HEK293 (cell line): ENCODE results near the gene HOXA10.
A peak's percentile ranks its signal among the peaks of the same experiment; 100 is the strongest.

Experiments used
- CTCF ChIA-PET: fragments of 350-600 bp; formaldehyde crosslinking; extraction: SDS; loops from one replicate; lab custom pipeline; 2021; ENCODE audit warnings: antibody characterized with exemption; lab: Yijun Ruan, JAX
- POLR2A ChIA-PET: fragments of 300-600 bp; formaldehyde crosslinking; extraction: SDS; loops from one replicate; lab custom pipeline; 2020; ENCODE audit warnings: antibody characterized with exemption, inconsistent platforms; lab: Yijun Ruan, JAX
- H3K27ac ChIP-seq: fragments of 200-500 bp; sonication (Bioruptor generic); 2 replicates; pipeline ENCODE4 v1.5.1; 2014; ENCODE audit warnings: low read depth, low read length, control low read depth, inconsistent platforms; ENCODE audit errors: extremely low read depth
- H3K36me3 ChIP-seq, 2 experiments: fragments of 200-500 bp in 1 of 2; sonication (Bioruptor generic) in 1 of 2; 1 replicate in 1 of 2; 2 replicates in 1 of 2; pipeline ENCODE4 v1.5.1; 2014 to 2017; ENCODE audit warnings: inconsistent platforms in 2 of 2, low read length in 2 of 2; ENCODE audit not compliant: control insufficient read depth in 2 of 2, insufficient read depth in 1 of 2
- H3K4me1 ChIP-seq: fragments of 200-500 bp; sonication (Bioruptor generic); 2 replicates; pipeline ENCODE4 v1.5.1; 2014; ENCODE audit warnings: mild to moderate bottlenecking, low read length, inconsistent platforms; ENCODE audit not compliant: control insufficient read depth, insufficient read depth
- H3K4me3 ChIP-seq: 2 replicates; pipeline ENCODE4 v1.5.1; 2011; ENCODE audit warnings: low read depth, mild to moderate bottlenecking, control low read depth, low read length, moderate library complexity
- H3K9me3 ChIP-seq: fragments of 200-500 bp; sonication (Bioruptor generic); 2 replicates; pipeline ENCODE4 v1.5.1; 2014; ENCODE audit warnings: low read depth, low read length, inconsistent platforms; ENCODE audit not compliant: control insufficient read depth, insufficient read depth
- EGR2 ChIP-seq: fragments of 450-650 bp; formaldehyde crosslinking; IDR thresholded peaks from 2 replicates; pipeline ENCODE4 v1.5.1; 2016; ENCODE audit warnings: low read depth, missing biosample characterization, missing genetic modification characterization
- HOXC10 ChIP-seq: sonication (generic); formaldehyde crosslinking; IDR thresholded peaks from 2 replicates; pipeline ENCODE4 v1.8.1; 2023; ENCODE audit warnings: mild to moderate bottlenecking, missing genetic modification reagents
- PRDM4 ChIP-seq: fragments of 450-650 bp; formaldehyde crosslinking; IDR thresholded peaks from 2 replicates; pipeline ENCODE4 v1.5.1; 2017; ENCODE audit warnings: missing biosample characterization, missing genetic modification characterization
- REPIN1 ChIP-seq: fragments of 450-650 bp; formaldehyde crosslinking; IDR thresholded peaks from 2 replicates; pipeline ENCODE4 v1.5.1; 2017; ENCODE audit warnings: missing biosample characterization, missing genetic modification characterization, low read depth
- SALL2 ChIP-seq: fragments of 450-650 bp; formaldehyde crosslinking; IDR thresholded peaks from 2 replicates; pipeline ENCODE4 v1.5.0; 2017; ENCODE audit warnings: missing biosample characterization, mild to moderate bottlenecking, missing genetic modification characterization, borderline replicate concordance
- TCF7L2 ChIP-seq: IDR thresholded peaks from 2 replicates; pipeline ENCODE4 v1.6.1; 2011; ENCODE audit warnings: low read depth, mild to moderate bottlenecking, inconsistent platforms, low read length, moderate library complexity, borderline replicate concordance
- ZFHX2 ChIP-seq: fragments of 450-650 bp; formaldehyde crosslinking; conservative IDR thresholded peaks from 2 replicates; pipeline ENCODE4 v1.5.1; 2016; ENCODE audit warnings: missing biosample characterization, missing genetic modification characterization
- ZNF140 ChIP-seq: fragments of 450-650 bp; formaldehyde crosslinking; IDR thresholded peaks from 2 replicates; pipeline ENCODE4 v1.5.1; 2016; ENCODE audit warnings: missing biosample characterization, missing genetic modification characterization
- ZNF148 ChIP-seq: fragments of 450-650 bp; formaldehyde crosslinking; IDR thresholded peaks from 2 replicates; pipeline ENCODE4 v1.5.0; 2017; ENCODE audit warnings: missing biosample characterization, missing genetic modification characterization, borderline replicate concordance
- ZNF292 ChIP-seq: fragments of 450-650 bp; formaldehyde crosslinking; IDR thresholded peaks from 2 replicates; pipeline ENCODE4 v1.5.1; 2016; ENCODE audit warnings: low read depth, missing biosample characterization, missing genetic modification characterization, borderline replicate concordance
- ZNF335 ChIP-seq: fragments of 450-650 bp; formaldehyde crosslinking; conservative IDR thresholded peaks from 2 replicates; pipeline ENCODE4 v1.5.1; 2016; ENCODE audit warnings: missing biosample characterization, missing genetic modification characterization
- ZNF48 ChIP-seq: fragments of 450-650 bp; formaldehyde crosslinking; IDR thresholded peaks from 2 replicates; pipeline ENCODE4 v1.5.1; 2016; ENCODE audit warnings: missing biosample characterization, missing genetic modification characterization
- ZNF548 ChIP-seq: fragments of 450-650 bp; formaldehyde crosslinking; IDR thresholded peaks from 2 replicates; pipeline ENCODE4 v1.5.1; 2016; ENCODE audit warnings: missing biosample characterization, missing genetic modification characterization
- ZNF654 ChIP-seq: fragments of 450-650 bp; formaldehyde crosslinking; IDR thresholded peaks from 2 replicates; pipeline ENCODE4 v1.5.1; 2016; ENCODE audit warnings: low read depth, missing biosample characterization, missing genetic modification characterization
- TF ChIP-seq, protein P1 (sequence below): fragments of 450-650 bp; IDR thresholded peaks from 2 replicates; pipeline ENCODE4 v1.5.1; 2018; ENCODE audit warnings: missing biosample characterization, mild to moderate bottlenecking, missing genetic modification characterization

The HOXA10 gene

DNA sequence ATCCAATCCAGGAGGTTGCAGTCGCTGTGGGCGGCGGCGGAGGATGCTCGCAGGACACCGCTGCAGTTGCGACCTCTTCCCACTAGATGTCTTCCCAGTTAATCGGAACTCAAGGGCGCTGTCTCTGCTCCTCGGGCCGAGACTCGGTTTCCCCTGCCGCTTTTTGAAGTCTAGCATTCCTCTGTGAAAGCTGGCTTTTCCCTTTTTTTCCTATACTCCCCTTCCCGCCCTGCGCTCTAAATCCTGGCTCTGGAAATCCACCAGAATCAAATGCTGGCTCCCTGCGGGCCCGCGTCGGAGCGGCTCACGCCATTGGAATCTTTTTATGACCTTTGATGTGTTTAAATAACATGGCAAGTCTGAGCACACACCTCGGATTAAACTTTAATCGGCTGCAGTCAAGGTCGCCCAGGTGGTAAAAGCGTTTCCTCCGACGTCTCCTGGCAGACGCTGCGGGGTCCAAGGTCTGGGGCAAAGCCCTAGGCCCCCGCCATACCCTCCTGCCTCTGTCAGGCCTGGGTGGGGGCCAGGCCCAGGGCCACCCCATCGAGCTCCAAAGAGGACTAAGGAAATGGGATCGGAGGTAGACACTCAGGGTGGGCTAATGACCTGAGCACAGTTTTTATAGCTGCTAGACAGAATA is 36.4 kb upstream of the HOXA10 start:
- TF ChIP-seq ZNF148 = no peak
- peak; percentile 4; the same call in 1 of the 2 replicates for TF ChIP-seq ZNF654 (tag by site-specific recombination)
- TF ChIP-seq ZFHX2 = peak; percentile 60
- TF ChIP-seq EGR2 (tag by site-specific recombination) = 0 out of 2 replicates have a peak, but pooled peaks have one; percentile 32
- Histone ChIP-seq H3K4me1 (peaks cover 8% of the 10 kb centered on the region; the same call in 1 of the 2 replicates), H3K36me3 (no peaks in the 10 kb centered on the region), H3K27ac (no peak overlapping the region), H3K4me3 (no peak overlapping the region), H3K9me3 (no peaks in the 10 kb centered on the region)
- ChIA-PET CTCF (interaction anchor here (0.6 to 1.2 kb wide), 10 partner anchors 14 to 564 kb away, joined by 3 to 7 read pairs (median 3); partner anchors contain the start of gene EVX1), POLR2A (no interaction called here)

GRCh38 chr7:27209933-27210440 is 35.9 kb upstream of the HOXA10 start:
- CTCF ChIA-PET = interaction anchor here (0.6 to 1.2 kb wide), 6 partner anchors 14 to 1243 kb away, joined by 3 to 5 read pairs (median 3); no protein-coding TSS in a partner anchor
- Histone ChIP-seq H3K4me3 (no peak overlapping the region), H3K4me1 (peaks cover 8% of the 10 kb centered on the region; the same call in 1 of the 2 replicates), H3K27ac (no peak overlapping the region), H3K9me3 (no peaks in the 10 kb centered on the region), H3K36me3 (no peaks in the 10 kb centered on the region)
- TF ChIP-seq ZNF335 = peak; percentile 93
- TF ChIP-seq PRDM4 (tag by site-specific recombination) = no peak
- POLR2A ChIA-PET = no interaction called here

- CTCF ChIA-PET = interaction anchor here (0.6 to 0.7 kb wide), 3 partner anchors 322 to 398 kb away, joined by 3 read pairs; no protein-coding TSS in a partner anchor
- Histone ChIP-seq H3K9me3 (no peaks in the 10 kb centered on the region), H3K36me3 (no peaks in the 10 kb centered on the region), H3K4me3 (no peak overlapping the region), H3K4me1 (peaks cover 8% of the 10 kb centered on the region; the same call in 1 of the 2 replicates), H3K27ac (no peak overlapping the region)
- TF ChIP-seq TCF7L2 (no peak), ZNF548 (tag by site-specific recombination) (no peak), ZNF292 (tag by site-specific recombination) (no peak), REPIN1 (tag by site-specific recombination) (no peak), SALL2 (no peak), ZNF140 (tag by site-specific recombination) (no peak), ZNF48 (no peak), HOXC10 (CRISPR knock-in tag) (no peak)
- TF ChIP-seq, protein P1, sequence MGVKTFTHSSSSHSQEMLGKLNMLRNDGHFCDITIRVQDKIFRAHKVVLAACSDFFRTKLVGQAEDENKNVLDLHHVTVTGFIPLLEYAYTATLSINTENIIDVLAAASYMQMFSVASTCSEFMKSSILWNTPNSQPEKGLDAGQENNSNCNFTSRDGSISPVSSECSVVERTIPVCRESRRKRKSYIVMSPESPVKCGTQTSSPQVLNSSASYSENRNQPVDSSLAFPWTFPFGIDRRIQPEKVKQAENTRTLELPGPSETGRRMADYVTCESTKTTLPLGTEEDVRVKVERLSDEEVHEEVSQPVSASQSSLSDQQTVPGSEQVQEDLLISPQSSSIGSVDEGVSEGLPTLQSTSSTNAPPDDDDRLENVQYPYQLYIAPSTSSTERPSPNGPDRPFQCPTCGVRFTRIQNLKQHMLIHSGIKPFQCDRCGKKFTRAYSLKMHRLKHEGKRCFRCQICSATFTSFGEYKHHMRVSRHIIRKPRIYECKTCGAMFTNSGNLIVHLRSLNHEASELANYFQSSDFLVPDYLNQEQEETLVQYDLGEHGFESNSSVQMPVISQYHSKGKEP = no peak
- POLR2A ChIA-PET = interaction anchor here (0.6 to 1.0 kb wide), 2 partner anchors 9 to 53 kb away, joined by 3 read pairs; partner anchors contain the start of gene HOXA13
Measured at GRCh38 chr7:27208998-27209397, 34.9 kb upstream of the HOXA10 start.
